ENCODE data around the gene LAGE3.

GRCh38 chrX:154486396-154487207 lies 7.5 kb upstream of the LAGE3 start, which contains the start of gene UBL4A:
- TF ChIP-seq CTCF (IDR thresholded peaks at IDR 0.05): no peak
- no peak for TF ChIP-seq POLR2A (IDR thresholded peaks at IDR 0.05)
- TF ChIP-seq EP300 (IDR thresholded peaks at IDR 0.05): no peak
- TF ChIP-seq POLR2AphosphoS5 (IDR thresholded peaks at IDR 0.05): no peak

All from suprapubic skin (tissue), 4 donors.